Psoas muscle (tissue), 8 donors: Measurements from ENCODE around the gene ATXN10. TPM values are rescaled to one million over a fixed set of nuclear protein-coding genes. Genes with fewer than 3 reads are reported as not detected.

Source experiments
- ATAC-seq, 4 donors: fragments of 200-7000 bp; cut with Tn5 transposase; one replicate each; pipeline ENCODE4 v1.9.1; 2020; ENCODE audit warnings: moderate library complexity in 3 of 4, mild to moderate bottlenecking in 2 of 4
- DNase-seq, 2 donors: peaks; one replicate each; pipeline ENCODE4 v3.0.0-alpha.2; 2020
- H3K27ac ChIP-seq: fragments of 200-600 bp; one replicate; pipeline ENCODE4 v1.8.0; 2022
- H3K27me3 ChIP-seq, 3 donors: fragments of 200-600 bp in 1 of 3; one replicate each; pipeline versions ENCODE4 v1.6.1 to v1.8.0; 2013 to 2022; ENCODE audit warnings: low read length in 2 of 3, mild to moderate bottlenecking in 2 of 3, moderate library complexity in 1 of 3; ENCODE audit not compliant: insufficient read depth in 3 of 3
- H3K36me3 ChIP-seq, 2 donors: fragments of 200-600 bp in 1 of 2; one replicate each; pipeline versions ENCODE4 v1.6.1 to v1.8.0; 2013 to 2022; ENCODE audit warnings: low read depth in 1 of 2, mild to moderate bottlenecking in 1 of 2, moderate library complexity in 1 of 2; ENCODE audit not compliant: insufficient read depth in 1 of 2
- H3K4me1 ChIP-seq: fragments of 200-600 bp; one replicate; pipeline ENCODE4 v1.8.0; 2022
- H3K4me3 ChIP-seq: fragments of 200-600 bp; one replicate; pipeline ENCODE4 v1.8.0; 2022; ENCODE audit warnings: mild to moderate bottlenecking
- H3K9me3 ChIP-seq: fragments of 200-600 bp; one replicate; pipeline ENCODE4 v1.8.0; 2022
- CTCF ChIP-seq: fragments of 200-600 bp; IDR thresholded peaks from one replicate; pipeline ENCODE4 v1.8.0; 2022; ENCODE audit warnings: antibody characterized with exemption
- WGBS, 3 donors: extraction: QIAGEN DNeasy Blood & Tissue Kit; methylation state at CpG; one replicate each; pipeline versions ENCODE4 v1.1.6 to v1.1.7; 2013; 5-methylcytosine and 5-hydroxymethylcytosine counted together
- intact Hi-C, 2 donors: fragments of 100-400 bp; cut with DNase I; formaldehyde crosslinking; loops; one replicate each; pipeline versions ENCODE4 v1.11.0 to v1.14.2; 2022
- polyA plus RNA-seq, 3 donors: library from polyadenylated mRNA; stranded (reverse); fragments of 200-250 nt; gene quantifications; one replicate each; pipeline ENCODE4 v1.2.3, GENCODE V29; 2013
- total RNA-seq, 4 donors: library from RNA; stranded (reverse); fragmentation: NEBNext Ultra II Directional in 2 of 4; extraction: Animal tissue kit (Norgen Biotek cat#: 25700) in 2 of 4; gene quantifications; one replicate each; pipeline versions ENCODE4 v1.2.1 to v1.2.4, GENCODE V29; 2021 to 2023
- donor health status: healthy with polysubstance abuse.
- donor health status: DM: no; HTN: no; CAD: no; lungs with moderate emphysema.
- donor health status: Bipolar disorder and iron deficiency.
- donor health status: healthy.
- donor health status: DM: yes; HTN: yes; CAD: no.
- donor health status: DM: no; HTN: no; CAD: no.
- donor health status: DM: no; HTN: no; CAD: no.
- donor health status: DM: yes; HTN: yes; CAD: no.

ATXN10 gene
- total and polyA plus RNA-seq, 7 donors: 57.7 to 173 (median 115) TPM

DNA sequence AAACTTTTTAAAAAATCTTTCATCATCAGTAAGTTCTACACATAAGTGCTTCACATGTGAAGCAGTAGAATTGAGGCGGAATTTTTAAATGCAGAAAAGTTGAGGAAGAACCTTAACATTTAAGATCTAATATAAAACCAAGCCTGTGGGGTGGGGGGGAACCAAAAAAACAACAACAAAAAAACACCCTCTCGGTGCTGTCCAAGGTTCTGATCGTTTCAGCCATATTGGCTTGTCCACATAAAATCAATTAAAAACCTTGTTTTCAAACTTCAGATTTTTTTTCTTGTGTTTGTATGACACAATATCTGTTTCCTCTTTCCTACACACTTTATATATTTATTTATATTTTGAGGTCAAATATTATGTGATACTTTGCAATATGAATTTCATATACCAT, 175.3 kb downstream of the ATXN10 start:
- Histone ChIP-seq H3K27me3 (no peaks in the 10 kb centered on the region), H3K4me3 (no peak overlapping the region), H3K4me1 (no peaks in the 10 kb centered on the region), H3K27ac (no peak overlapping the region), H3K36me3 (peaks cover 5 to 66% of the 10 kb centered on the region in 2 donors), H3K9me3 (no peaks in the 10 kb centered on the region)
- intact Hi-C loops: no loop called here
- 84 to 90% (median 86%) methylated on average over 3 of the region's 3 CpGs for WGBS, 3 donors
- ATAC-seq: no peak
- DNase-seq: no peak
- no peak for TF ChIP-seq CTCF

DNA sequence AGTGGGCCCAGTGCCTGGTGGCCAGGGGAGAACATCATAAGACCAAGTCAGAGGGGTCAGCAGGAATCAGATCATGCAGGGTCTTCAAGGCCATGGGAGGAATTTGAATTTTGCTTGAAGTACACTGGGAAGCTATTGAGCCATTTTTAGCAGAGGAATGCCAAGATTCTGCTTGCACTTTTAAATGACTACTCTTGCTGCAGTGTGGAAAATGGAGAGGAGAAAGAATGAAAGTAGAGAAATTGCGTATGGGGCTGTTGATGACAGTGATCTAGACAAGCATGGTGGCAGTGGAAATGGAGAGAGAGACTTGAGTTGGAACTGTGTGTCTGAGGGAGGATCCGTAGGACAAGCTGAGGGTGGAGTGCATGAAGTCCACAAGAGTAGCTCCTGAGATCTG, 177.3 kb downstream of the ATXN10 start:
- H3K4me3 ChIP-seq: no peak overlapping the region
- H3K27me3 ChIP-seq: no peaks in the 10 kb centered on the region
- no peaks in the 10 kb centered on the region for H3K4me1 ChIP-seq
- no peak overlapping the region for H3K27ac ChIP-seq
- TF ChIP-seq CTCF: no peak
- ATAC-seq: no peak
- intact Hi-C loops: no loop called here
- DNase-seq: no peak
- WGBS, 3 donors: 96 to 99% (median 98%) methylated on average over 2 of the region's 2 CpGs
- H3K9me3 ChIP-seq: no peaks in the 10 kb centered on the region
- peaks cover 10 to 62% of the 10 kb centered on the region in 2 donors for H3K36me3 ChIP-seq

DNA sequence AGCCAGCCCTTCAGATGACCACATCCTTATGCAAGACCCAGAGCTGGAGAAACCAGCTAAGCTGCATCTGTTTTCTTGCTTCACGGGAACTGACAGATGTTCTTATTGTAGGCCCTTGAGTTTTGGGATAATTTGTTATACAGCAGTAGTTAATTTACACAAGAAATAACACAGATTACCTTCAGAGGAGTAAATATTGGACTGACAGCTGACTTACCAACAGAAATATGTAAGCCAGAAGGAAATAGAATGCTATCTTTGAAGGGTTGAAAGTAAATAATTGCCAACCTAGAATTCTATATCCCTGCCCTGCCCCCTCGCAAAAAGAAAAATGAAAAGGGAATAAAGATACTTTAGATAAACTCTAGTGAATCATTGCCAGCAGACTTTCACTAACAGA, 181.2 kb downstream of the ATXN10 start:
- no peaks in the 10 kb centered on the region for H3K4me1 ChIP-seq
- no peaks in the 10 kb centered on the region for H3K9me3 ChIP-seq
- H3K27ac ChIP-seq: no peak overlapping the region
- H3K27me3 ChIP-seq: no peaks in the 10 kb centered on the region
- H3K4me3 ChIP-seq: no peak overlapping the region
- DNase-seq (no peak), ATAC-seq (no peak)
- TF ChIP-seq CTCF: no peak
- intact Hi-C loops: no loop called here
- peaks cover 9 to 49% of the 10 kb centered on the region in 2 donors for H3K36me3 ChIP-seq
- WGBS, 3 donors: 99 to 100% (median 100%) methylated on average over 2 of the region's 2 CpGs

DNA sequence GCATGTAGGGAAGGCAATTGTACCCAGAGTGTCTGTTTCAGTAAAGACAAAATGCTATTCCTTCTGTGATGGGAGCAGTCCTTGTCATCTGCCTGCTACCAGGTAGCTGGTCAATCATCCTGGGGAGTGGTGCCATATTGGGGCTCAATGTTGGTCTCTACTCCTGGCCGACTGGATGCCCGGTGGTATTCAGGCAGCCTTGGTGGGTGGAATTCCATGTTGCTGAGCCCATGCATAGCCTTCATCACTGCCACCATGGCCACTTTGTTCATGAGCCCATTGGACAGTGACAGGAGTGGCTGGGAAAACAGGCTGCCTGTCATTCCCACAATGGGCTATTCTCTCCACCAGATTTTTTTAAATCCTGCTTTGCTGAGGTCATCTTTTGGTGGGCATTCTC, 184.3 kb downstream of the ATXN10 start:
- H3K36me3 ChIP-seq: peaks cover 6 to 38% of the 10 kb centered on the region in 2 donors
- no peaks in the 10 kb centered on the region for H3K27me3 ChIP-seq
- H3K4me3 ChIP-seq: no peak overlapping the region
- 89 to 94% (median 93%) methylated on average over 2 of the region's 2 CpGs for WGBS, 3 donors
- TF ChIP-seq CTCF: no peak
- no peaks in the 10 kb centered on the region for H3K9me3 ChIP-seq
- ATAC-seq (no peak), DNase-seq (no peak)
- H3K27ac ChIP-seq: no peak overlapping the region
- intact Hi-C loops: no loop called here
- H3K4me1 ChIP-seq: no peaks in the 10 kb centered on the region

DNA sequence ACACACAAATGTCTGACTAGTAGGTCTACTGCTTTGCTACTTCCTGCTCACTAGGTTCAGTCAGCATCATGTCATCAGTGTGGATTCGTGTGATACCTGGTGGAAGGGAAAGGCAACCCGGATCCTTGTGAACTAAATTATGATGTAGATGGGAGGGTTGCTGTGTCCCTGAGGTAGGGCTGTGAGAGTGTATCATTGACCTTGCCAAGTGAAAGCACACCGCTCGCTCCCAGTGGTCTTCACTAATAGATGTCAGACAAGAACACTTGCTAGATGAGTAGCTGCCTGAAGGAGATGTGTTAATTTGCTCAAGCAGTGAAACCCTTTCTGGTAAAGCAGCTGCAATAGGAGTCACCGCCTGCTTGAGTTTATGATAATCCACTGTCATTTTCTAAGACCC, 185.9 kb downstream of the ATXN10 start:
- H3K36me3 ChIP-seq: peaks cover 0 to 29% of the 10 kb centered on the region in 2 donors
- WGBS, 3 donors: 92 to 95% (median 94%) methylated on average over 5 of the region's 5 CpGs
- intact Hi-C loops: no loop called here

More for the DNA sequence above, 185.9 kb downstream of the ATXN10 start:
- Histone ChIP-seq H3K4me3 (no peak overlapping the region), H3K4me1 (no peaks in the 10 kb centered on the region), H3K27ac (no peak overlapping the region), H3K27me3 (no peaks in the 10 kb centered on the region), H3K9me3 (no peaks in the 10 kb centered on the region)
- DNase-seq: no peak
- TF ChIP-seq CTCF: no peak
- ATAC-seq: no peak
